ENCODE measurements around the gene LNPEP.
"Not testable (repeated sequence)": the region's sequence is repeated elsewhere in the genome, so short reads cannot be mapped to it uniquely, and the experiment has no call there.

The LNPEP gene

DNA sequence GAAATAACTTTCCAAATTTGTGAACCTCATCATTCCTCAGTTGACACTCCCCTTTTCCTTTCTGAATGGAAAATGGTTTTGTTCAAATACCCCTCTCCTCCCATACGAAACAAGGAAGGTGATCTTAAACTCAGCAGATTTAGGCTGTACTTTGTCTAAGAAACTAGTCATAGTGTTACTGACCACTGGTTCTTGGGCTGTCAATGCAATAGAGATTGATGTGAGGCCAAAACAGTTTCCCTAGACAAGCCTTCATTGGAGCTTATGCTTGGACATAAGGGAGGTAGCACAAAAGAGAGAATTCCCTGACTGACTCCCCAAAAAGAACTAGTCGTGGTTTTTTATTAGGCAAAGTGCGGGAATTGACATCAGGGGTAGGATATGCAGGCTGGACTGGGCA, 5.3 kb upstream of the LNPEP start:
- DNase-seq: no peak

DNA sequence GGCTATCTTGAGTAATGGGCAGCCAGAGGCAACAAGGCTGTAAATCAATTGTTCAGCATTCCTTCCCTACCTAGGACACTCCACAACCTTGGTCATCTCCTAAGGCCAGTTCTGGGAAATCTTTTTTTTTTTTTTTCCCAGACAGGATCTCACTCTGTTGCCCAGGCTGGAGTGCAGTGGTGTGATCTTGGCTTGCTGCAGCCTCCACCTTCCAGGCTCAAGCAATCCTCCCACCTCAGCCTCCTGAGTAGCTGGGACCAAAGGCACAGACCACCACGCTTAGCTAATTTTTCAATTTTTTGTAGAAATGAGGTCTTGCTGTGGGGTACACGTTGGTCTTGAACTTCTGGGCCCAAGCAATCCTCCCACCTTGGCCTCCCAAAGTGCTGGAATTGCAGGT, 4.8 kb upstream of the LNPEP start:
- not testable (repeated sequence) for DNase-seq

DNA sequence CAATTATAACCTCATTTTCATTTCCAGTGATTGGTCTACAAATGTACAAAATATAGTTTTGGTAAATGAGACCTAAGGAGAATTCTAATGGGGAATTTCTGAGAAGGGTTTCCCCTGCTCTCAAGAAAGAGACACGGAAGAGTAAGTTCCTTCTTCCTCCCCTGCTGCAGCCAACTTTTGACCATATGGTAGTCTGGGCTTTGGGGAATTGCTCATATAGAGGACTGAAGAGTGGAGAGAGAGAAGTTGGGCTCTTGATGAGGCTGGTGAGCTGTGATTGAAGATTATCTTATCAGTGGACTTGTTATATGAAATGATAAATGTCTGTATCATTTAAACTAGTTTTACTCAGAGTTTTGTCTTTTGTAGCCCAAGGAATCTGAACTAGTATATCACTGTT, 4.3 kb upstream of the LNPEP start:
- no peak for DNase-seq

- no peak for DNase-seq
Measured at GRCh38 chr5:96932026-96932425, 3.9 kb upstream of the LNPEP start.

DNA sequence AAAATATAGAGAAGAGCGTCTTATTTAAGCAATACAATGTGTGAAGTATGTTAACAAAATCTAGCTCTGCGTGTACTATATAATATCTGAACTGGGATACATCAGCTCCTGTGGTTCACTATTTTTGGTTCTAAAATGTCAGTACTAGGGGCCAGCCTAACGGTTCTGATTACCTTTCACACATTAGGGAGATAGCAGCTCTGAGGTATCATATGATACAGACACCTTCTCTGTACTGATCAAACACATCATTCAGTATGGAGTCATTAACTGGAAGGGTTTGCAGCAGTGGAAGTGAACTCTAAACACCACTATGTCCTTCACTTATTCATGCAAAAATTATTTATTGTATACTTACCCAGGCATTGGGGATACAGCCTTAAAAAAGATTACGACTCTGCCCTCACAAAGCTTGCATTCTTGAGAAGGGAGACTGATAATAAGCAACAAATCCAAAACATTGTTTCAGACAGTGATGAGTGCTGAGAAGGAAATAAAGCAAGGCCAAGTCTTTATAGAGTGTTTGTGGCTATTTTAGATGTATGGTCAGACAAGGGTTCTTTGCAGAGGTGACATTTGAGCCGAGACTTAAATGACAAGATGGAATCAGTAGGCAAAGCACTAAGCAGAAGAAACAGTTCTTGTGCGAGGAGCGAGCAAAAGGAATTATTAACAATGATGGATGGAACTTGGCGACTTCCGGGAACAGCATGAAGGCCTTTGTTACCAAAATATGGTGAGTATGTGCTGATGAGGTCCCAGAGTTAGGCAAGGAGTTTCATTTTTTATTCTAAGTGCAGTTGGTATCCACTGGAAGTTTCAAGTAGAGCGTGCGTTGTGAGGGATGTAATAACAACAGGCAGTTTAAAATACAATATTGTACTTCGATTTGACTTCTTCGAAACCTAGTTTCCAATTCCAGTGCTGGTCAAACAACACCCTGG, 1.8 kb upstream of the LNPEP start:
- no peak for DNase-seq

- DNase-seq: peak; percentile 96
Measured at GRCh38 chr5:96934708-96935558, 947 bp upstream of the LNPEP start.

- DNase-seq: peak; percentile 47
Measured at GRCh38 chr5:96936431-96937320, 796 bp downstream of the LNPEP start.

GRCh38 chr5:96940586-96940985, 4.7 kb downstream of the LNPEP start:
- DNase-seq: no peak

- no peak for DNase-seq
Measured at GRCh38 chr5:96941140-96941539, 5.3 kb downstream of the LNPEP start.

- no peak for DNase-seq
Measured at GRCh38 chr5:96942078-96942477, 6.2 kb downstream of the LNPEP start.

DNA sequence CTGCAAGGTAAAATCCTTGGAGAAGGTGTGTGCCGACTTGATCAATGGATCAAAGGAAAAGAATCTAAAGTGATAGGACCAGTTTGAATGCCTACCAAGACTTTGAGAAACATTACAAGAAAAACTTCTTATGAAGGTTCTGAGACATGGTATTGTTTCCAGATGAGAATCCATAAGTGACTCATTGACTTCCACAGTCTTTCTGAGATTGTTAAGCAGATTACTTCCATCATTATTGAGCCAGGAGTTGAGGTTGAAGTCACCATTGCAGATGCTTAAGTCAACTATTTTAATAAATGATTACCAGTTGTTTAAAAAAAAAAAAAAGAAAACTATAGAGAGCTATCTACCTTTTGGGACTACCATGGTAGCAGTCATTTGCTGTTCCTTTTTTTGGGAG, 7.0 kb downstream of the LNPEP start:
- DNase-seq: no peak

GRCh38 chr5:96943799-96944198, 7.9 kb downstream of the LNPEP start:
- no peak for DNase-seq

DNA sequence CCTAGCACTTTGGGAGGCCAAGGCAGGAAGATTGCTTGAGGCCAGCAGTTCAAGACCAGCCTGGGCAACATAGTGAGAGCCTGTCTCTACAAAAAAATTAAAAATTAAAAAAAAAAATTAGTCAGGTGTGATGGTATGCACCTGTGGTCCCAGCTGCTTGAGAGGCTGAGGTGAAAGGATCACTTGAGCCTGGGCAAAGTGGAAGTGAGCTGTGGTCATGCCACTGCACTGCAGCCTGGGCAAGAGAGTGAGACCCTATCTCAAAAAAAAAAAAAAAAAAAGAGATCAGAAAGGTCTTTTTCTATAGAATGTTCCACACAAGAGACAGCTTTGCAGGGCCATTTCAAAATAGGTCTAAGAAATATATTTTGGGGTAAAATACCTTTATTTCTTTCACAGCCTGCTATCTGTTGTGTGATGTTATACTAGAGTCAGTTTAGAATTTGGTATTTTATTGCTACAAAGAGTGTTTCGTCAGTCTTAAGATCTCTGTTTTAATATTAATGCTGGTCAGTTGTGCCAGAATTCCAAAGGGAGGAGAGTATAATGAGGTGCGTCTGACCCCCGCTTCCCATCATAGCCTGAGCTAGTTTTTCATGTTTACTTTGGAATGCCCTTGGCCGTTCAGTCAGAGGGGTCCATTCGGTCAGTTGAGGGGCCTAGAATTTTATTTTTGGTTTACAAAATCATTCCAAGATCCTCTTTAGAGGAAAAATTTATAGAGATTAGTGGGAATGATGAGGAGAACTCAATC, 9.4 kb downstream of the LNPEP start:
- no peak for DNase-seq

GRCh38 chr5:96946381-96946780, 10.5 kb downstream of the LNPEP start:
- DNase-seq: no peak

- DNase-seq: no peak
Measured at GRCh38 chr5:96952118-96952750, 16.4 kb downstream of the LNPEP start.

GRCh38 chr5:96952974-96953730, 17.3 kb downstream of the LNPEP start:
- DNase-seq: no peak

DNA sequence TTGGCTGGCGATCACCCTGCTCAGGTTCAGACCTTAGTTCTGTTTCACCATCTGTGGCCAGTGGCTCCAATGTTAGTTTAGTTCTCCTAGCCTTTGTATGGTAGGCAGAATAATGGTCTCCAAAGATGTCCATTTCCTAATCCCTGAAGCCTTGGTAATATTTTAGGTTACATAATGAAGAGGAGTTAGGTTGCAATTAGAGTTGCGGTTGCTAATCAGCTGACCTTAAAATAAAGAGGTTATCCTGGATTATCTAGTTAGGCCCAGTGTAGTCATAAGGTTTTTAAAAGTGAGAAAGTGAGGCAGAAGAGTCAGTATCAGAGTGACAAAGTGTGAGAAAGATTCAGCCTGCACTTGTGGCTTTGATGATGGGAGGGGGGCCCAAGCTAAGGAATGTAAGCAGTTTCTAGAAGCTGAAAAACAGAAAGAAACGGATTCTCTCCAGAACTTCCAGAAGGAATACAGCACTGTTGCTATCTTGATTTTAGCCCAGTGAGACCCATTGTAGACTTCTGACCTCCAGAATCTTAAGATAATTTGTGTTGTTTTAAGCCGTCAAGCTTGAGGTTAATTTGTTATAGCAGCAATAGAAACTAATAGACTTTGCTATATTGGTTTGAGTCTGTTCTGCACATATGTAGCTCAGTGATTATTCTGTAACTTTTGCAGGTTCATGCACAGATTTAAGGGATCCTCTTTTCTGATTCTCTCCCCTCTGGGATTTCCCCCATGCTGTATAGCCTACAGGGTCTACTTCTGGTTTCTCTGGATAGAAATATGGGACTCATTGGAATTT, 21.6 kb downstream of the LNPEP start:
- DNase-seq: peak; percentile 26

DNA sequence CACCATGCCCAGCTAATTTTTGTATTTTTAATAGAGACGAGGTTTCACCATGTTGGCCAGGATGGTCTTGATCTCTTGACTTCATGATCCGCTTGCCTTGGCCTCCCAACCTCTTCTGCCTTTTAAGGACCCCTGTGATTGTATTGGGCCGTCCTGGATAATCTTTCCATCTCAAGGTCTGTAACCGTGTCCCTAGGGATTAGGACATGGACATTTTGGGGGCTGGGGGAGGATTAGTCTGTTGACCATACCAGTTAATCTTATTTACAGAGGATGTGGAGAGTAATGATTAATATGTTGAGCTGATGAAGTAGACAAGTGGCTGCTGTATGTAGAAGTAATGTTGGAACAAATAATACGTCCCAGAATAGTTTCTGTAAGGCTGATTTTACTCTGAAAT, 23.1 kb downstream of the LNPEP start:
- DNase-seq: no peak

- peak; percentile 78 for DNase-seq
Measured at GRCh38 chr5:96961053-96961452, 25.2 kb downstream of the LNPEP start.

DNA sequence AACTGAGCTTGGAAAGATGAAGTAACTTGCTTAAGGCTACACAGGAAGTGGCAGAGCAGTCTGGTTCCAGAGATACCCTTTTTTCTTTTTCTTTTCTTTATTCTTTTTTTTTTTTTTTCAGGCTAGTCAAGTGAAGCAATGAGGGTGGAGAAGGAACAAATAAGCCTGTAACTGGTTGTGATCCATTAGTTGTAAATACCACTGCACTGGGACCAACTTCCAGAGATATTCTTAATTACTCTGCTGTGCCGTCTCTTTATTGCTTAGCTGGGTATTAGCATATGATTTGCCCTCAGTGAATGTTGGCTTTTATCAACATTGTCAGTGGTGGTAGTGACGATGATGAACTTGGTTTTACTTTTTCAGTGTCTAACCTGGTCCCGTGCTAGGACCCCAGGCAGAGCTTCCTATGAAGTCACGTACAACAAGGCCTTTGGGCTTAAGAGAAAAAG, 26.7 kb downstream of the LNPEP start:
- DNase-seq: peak; percentile 20

All from CD4-positive, alpha-beta T cell treated with Interleukin-17A for 1 hour (primary cell).